ENCODE measurements around the gene SNX15.

Gene SNX15

DNA sequence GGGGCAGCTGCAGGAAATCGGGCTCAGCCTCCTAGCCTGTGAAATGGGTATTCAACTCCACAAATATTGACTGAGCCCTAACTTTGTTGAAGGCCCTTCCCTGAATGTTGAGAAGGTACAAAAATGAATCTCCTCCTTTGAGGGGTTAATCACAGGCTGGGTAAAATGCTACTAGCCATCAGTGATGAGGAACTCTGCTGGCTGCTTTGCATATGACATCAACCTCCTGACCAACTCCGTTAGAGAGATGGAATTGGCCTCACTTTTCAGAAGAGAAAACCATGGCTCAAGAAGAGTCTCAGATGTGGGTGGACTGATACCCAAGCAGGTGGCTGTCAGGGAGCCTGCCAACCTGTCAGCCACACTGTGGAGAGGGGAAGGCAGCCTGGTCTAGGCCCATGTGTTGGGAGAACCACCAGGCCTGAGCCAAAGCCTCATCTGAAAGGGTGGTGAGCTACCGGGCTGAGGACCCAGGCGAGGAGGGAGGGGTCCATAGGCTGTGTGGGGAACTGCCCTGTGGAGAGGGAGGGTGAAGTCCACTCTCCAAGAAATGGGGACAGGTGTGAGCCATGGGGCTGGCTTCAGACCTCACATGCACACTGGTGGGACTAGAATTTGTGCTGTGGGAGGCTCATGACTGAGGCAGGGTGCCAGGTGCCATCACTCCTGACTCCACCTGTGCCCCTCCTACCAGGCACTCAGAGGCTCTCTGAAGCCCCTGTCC, 44.8 kb downstream of the SNX15 start:
- Histone ChIP-seq H3K4me2 (peak overlapping the region; percentile 29; the same call in 1 of the 2 replicates), H3K27me3 (ENCODE audit: insufficient read depth, low read depth) (no peaks in the 10 kb centered on the region), H3K79me2 (ENCODE audit: insufficient read depth, low read depth) (peaks cover 10% of the 10 kb centered on the region; the same call in 1 of the 2 replicates), H3K36me3 (ENCODE audit: insufficient read depth) (no peaks in the 10 kb centered on the region), H3K9ac (no peak overlapping the region), H3K4me1 (ENCODE audit: low read depth, poor library complexity, severe bottlenecking) (peaks cover 20% of the 10 kb centered on the region), H3K27ac (peak overlapping the region; percentile 18), H3K4me3 (IDR thresholded peaks at IDR 0.05; ENCODE audit: insufficient read depth, low read depth, low read length) (no peak overlapping the region), H2AFZ (ENCODE audit: low read depth) (no peak overlapping the region), H4K20me1 (ENCODE audit: insufficient read depth) (no peaks in the 10 kb centered on the region)
- TF ChIP-seq, protein P1, sequence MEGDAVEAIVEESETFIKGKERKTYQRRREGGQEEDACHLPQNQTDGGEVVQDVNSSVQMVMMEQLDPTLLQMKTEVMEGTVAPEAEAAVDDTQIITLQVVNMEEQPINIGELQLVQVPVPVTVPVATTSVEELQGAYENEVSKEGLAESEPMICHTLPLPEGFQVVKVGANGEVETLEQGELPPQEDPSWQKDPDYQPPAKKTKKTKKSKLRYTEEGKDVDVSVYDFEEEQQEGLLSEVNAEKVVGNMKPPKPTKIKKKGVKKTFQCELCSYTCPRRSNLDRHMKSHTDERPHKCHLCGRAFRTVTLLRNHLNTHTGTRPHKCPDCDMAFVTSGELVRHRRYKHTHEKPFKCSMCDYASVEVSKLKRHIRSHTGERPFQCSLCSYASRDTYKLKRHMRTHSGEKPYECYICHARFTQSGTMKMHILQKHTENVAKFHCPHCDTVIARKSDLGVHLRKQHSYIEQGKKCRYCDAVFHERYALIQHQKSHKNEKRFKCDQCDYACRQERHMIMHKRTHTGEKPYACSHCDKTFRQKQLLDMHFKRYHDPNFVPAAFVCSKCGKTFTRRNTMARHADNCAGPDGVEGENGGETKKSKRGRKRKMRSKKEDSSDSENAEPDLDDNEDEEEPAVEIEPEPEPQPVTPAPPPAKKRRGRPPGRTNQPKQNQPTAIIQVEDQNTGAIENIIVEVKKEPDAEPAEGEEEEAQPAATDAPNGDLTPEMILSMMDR (conservative IDR thresholded peaks at IDR 0.05; ENCODE audit: low read depth, low read length): no peak

DNA sequence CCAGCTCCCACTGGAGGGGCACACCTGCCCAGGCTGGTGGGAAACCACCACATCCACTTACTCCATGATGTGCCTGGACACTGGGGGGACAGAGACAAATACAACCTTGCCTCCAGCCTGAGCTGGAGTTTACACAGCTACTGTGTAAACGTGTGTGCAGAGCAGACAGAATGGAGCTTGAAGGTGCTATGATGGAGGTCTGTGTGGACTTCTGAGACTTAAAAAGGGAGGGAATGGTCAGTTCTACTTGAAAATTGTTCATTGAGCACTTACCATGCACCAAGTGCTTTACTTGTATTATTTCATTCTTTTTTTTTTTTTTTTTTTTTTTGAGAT, 45.4 kb downstream of the SNX15 start:
- no peaks in the 10 kb centered on the region for H3K36me3 ChIP-seq (ENCODE audit: insufficient read depth)
- H3K4me2 ChIP-seq: no peak overlapping the region; the same call in 1 of the 2 replicates
- H4K20me1 ChIP-seq (ENCODE audit: insufficient read depth): no peaks in the 10 kb centered on the region
- no peaks in the 10 kb centered on the region for H3K27me3 ChIP-seq (ENCODE audit: insufficient read depth, low read depth)
- H3K9ac ChIP-seq: no peak overlapping the region
- no peak overlapping the region for H2AFZ ChIP-seq (ENCODE audit: low read depth)
- H3K79me2 ChIP-seq (ENCODE audit: insufficient read depth, low read depth): peaks cover 15% of the 10 kb centered on the region; the same call in 1 of the 2 replicates
- H3K4me3 ChIP-seq (IDR thresholded peaks at IDR 0.05; ENCODE audit: insufficient read depth, low read depth, low read length): no peak overlapping the region
- peak overlapping the region; percentile 18; the same call in 1 of the 2 replicates for H3K27ac ChIP-seq
- peaks cover 25% of the 10 kb centered on the region for H3K4me1 ChIP-seq (ENCODE audit: low read depth, poor library complexity, severe bottlenecking)
- TF ChIP-seq, protein P1 (conservative IDR thresholded peaks at IDR 0.05; ENCODE audit: low read depth, low read length): no peak

DNA sequence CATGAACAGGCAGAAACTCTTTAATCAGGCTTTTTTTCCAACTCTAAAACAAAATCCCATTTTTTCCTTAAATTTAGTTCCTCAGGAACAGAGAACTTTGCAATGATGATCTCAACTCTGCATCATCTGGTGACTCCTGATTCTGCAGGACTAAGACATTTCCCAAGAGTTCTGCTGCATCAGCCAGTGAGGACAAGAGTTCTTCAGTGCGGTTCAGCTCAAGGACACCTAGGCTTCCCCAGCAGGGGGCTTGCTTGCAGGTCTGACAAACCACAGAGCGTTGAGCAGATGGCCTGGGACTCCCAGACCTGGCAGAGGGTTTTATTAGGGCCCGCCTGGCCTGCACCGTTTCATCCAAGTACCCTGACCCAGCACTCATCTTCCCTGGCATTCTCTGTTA, 50.2 kb downstream of the SNX15 start:
- Histone ChIP-seq H3K9ac (no peak overlapping the region), H3K4me1 (ENCODE audit: low read depth, poor library complexity, severe bottlenecking) (peaks cover 60% of the 10 kb centered on the region), H2AFZ (ENCODE audit: low read depth) (no peak overlapping the region), H3K27ac (peak overlapping the region; percentile 60; the same call in 1 of the 2 replicates), H3K4me2 (peak overlapping the region; percentile 47; the same call in 1 of the 2 replicates), H4K20me1 (ENCODE audit: insufficient read depth) (no peaks in the 10 kb centered on the region), H3K79me2 (ENCODE audit: insufficient read depth, low read depth) (peaks cover 63% of the 10 kb centered on the region), H3K36me3 (ENCODE audit: insufficient read depth) (0 out of 2 replicates have a peak, but pooled peaks cover 3% of the 10 kb centered on the region), H3K4me3 (IDR thresholded peaks at IDR 0.05; ENCODE audit: insufficient read depth, low read depth, low read length) (no peak overlapping the region), H3K27me3 (ENCODE audit: insufficient read depth, low read depth) (no peaks in the 10 kb centered on the region)
- TF ChIP-seq, protein P1 (conservative IDR thresholded peaks at IDR 0.05; ENCODE audit: low read depth, low read length): no peak

DNA sequence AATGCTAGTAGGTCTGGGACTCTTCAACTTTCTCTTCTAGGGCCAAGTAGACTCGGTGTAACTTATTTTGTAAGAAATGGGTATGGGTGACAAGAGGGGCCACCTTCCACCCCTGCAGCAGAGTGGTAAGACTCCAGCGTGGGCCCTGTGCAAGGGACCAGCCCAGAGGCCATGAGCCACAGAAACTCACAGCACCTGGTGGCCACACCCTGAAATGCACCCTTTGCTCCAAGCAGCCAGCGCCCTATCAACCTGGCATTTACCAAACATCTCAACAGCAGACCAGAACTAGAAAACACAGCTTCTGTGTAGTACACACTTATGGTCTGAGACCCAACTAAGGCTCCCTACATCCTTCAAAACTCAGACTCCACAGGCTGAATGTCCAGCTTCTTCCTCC, 50.9 kb downstream of the SNX15 start:
- Histone ChIP-seq H3K9ac (no peak overlapping the region; the same call in 1 of the 2 replicates), H3K27me3 (ENCODE audit: insufficient read depth, low read depth) (no peaks in the 10 kb centered on the region), H3K4me2 (peak overlapping the region; percentile 47), H3K79me2 (ENCODE audit: insufficient read depth, low read depth) (peaks cover 70% of the 10 kb centered on the region), H2AFZ (ENCODE audit: low read depth) (no peak overlapping the region), H3K36me3 (ENCODE audit: insufficient read depth) (0 out of 2 replicates have a peak, but pooled peaks cover 3% of the 10 kb centered on the region), H3K4me1 (ENCODE audit: low read depth, poor library complexity, severe bottlenecking) (peaks cover 63% of the 10 kb centered on the region), H4K20me1 (ENCODE audit: insufficient read depth) (no peaks in the 10 kb centered on the region), H3K4me3 (IDR thresholded peaks at IDR 0.05; ENCODE audit: insufficient read depth, low read depth, low read length) (no peak overlapping the region), H3K27ac (peak overlapping the region; percentile 60)
- TF ChIP-seq, protein P1 (conservative IDR thresholded peaks at IDR 0.05; ENCODE audit: low read depth, low read length): peak; percentile 68

Data from KMS-11 (cell line).